Measurements from ENCODE around the gene CCDC92B.
"Not testable (repeated sequence)": the region's sequence is repeated elsewhere in the genome, so short reads cannot be mapped to it uniquely, and the experiment has no call there.

The CCDC92B gene

GRCh38 chr17:2749058-2749783 is at the start of gene CCDC92B:
CCDC92B (minus strand) TSS chr17:2749652; CDS start chr17:2735145, 14,507 bp downstream.
- DNase-seq = no peak

GRCh38 chr17:2798678-2799077 is 49.2 kb upstream of the CCDC92B start:
- no peak for DNase-seq

- DNase-seq = no peak
Observed at GRCh38 chr17:2798188-2798587, 48.7 kb upstream of the CCDC92B start.

- no peak for DNase-seq
Observed at GRCh38 chr17:2797637-2798036, 48.2 kb upstream of the CCDC92B start.

- no peak for DNase-seq
Observed at GRCh38 chr17:2797226-2797625, 47.8 kb upstream of the CCDC92B start.

GRCh38 chr17:2796164-2797125 is 47.0 kb upstream of the CCDC92B start, which contains the start of gene RAP1GAP2:
RAP1GAP2 (plus strand) TSS chr17:2796438; CDS start chr17:2796528, 90 bp downstream.
- no peak for DNase-seq

- DNase-seq = no peak
Observed at GRCh38 chr17:2795441-2796163, 46.1 kb upstream of the CCDC92B start.

- no peak for DNase-seq
Observed at GRCh38 chr17:2794111-2794803, 44.8 kb upstream of the CCDC92B start.

GRCh38 chr17:2792366-2793169 is 43.1 kb upstream of the CCDC92B start:
- no peak for DNase-seq

- no peak for DNase-seq
Observed at GRCh38 chr17:2789700-2790099, 40.2 kb upstream of the CCDC92B start.

GRCh38 chr17:2786176-2786881 is 36.9 kb upstream of the CCDC92B start:
- peak; percentile 63 for DNase-seq

- DNase-seq = not testable (repeated sequence)
Observed at GRCh38 chr17:2785376-2785775, 35.9 kb upstream of the CCDC92B start.

- DNase-seq = no peak
Observed at GRCh38 chr17:2784864-2785263, 35.4 kb upstream of the CCDC92B start.

GRCh38 chr17:2783310-2784030 is 34.0 kb upstream of the CCDC92B start:
- no peak for DNase-seq

- no peak for DNase-seq
Observed at GRCh38 chr17:2782055-2782454, 32.6 kb upstream of the CCDC92B start.

- not testable (repeated sequence) for DNase-seq
Observed at GRCh38 chr17:2781598-2781997, 32.1 kb upstream of the CCDC92B start.

GRCh38 chr17:2780931-2781454 is 31.5 kb upstream of the CCDC92B start:
- no peak for DNase-seq

GRCh38 chr17:2780256-2780655 is 30.8 kb upstream of the CCDC92B start:
- no peak for DNase-seq

- no peak for DNase-seq
Observed at GRCh38 chr17:2779545-2779944, 30.1 kb upstream of the CCDC92B start.

- DNase-seq = no peak
Observed at GRCh38 chr17:2778489-2778888, 29.0 kb upstream of the CCDC92B start.
